Nephron progenitor cell (in vitro differentiated cells): ENCODE measurements around the gene SHROOM4.

Experiments
- DNase-seq: peaks from one replicate; pipeline ENCODE4 v3.0.0; 2021
- H3K27ac Mint-ChIP-seq: 2 replicates; pipeline ENCODE4 v1.8.0; 2021; ENCODE audit warnings: mild to moderate bottlenecking, moderate library complexity, mixed read lengths
- H3K27me3 Mint-ChIP-seq: 2 replicates; pipeline ENCODE4 v1.8.0; 2021; ENCODE audit warnings: mild to moderate bottlenecking, low read depth, mixed read lengths; ENCODE audit not compliant: poor library complexity
- H3K36me3 Mint-ChIP-seq: 2 replicates; pipeline ENCODE4 v1.8.0; 2021; ENCODE audit warnings: low read depth, mixed read lengths
- H3K4me1 Mint-ChIP-seq: 2 replicates; pipeline ENCODE4 v1.8.0; 2021; ENCODE audit warnings: mixed read lengths
- H3K4me3 Mint-ChIP-seq: 2 replicates; pipeline ENCODE4 v1.8.0; 2021; ENCODE audit warnings: mild to moderate bottlenecking, moderate library complexity, mixed read lengths
- H3K9me3 Mint-ChIP-seq: 2 replicates; pipeline ENCODE4 v1.8.0; 2021; ENCODE audit warnings: mild to moderate bottlenecking, moderate library complexity, mixed read lengths
- CTCF ChIP-seq: fragments of 200-600 bp; sonication (generic); IDR thresholded peaks from 2 replicates; pipeline ENCODE4 v1.5.0; 2021; ENCODE audit warnings: antibody characterized with exemption

The SHROOM4 gene

GRCh38 chrX:50818986-50819385, 5.0 kb upstream of the SHROOM4 start:
- no peak for TF ChIP-seq CTCF

GRCh38 chrX:50815120-50815519, 1.1 kb upstream of the SHROOM4 start:
- no peak for DNase-seq
- Mint-ChIP-seq H3K36me3 (peaks cover 5% of the 10 kb centered on the region), H3K4me1 (peaks cover 35% of the 10 kb centered on the region), H3K27me3 (peaks cover 11% of the 10 kb centered on the region), H3K4me3 (peak overlapping the region; percentile 33), H3K9me3 (peaks cover 52% of the 10 kb centered on the region), H3K27ac (no peak overlapping the region)
- TF ChIP-seq CTCF = no peak

More at GRCh38 chrX:50818986-50819385, 5.0 kb upstream of the SHROOM4 start:
- Mint-ChIP-seq H3K36me3 (no peaks in the 10 kb centered on the region), H3K4me1 (peaks cover 20% of the 10 kb centered on the region), H3K27me3 (peaks cover 14% of the 10 kb centered on the region), H3K9me3 (peaks cover 38% of the 10 kb centered on the region), H3K4me3 (no peak overlapping the region), H3K27ac (no peak overlapping the region)
- DNase-seq = no peak

GRCh38 chrX:50814701-50815100, 707 bp upstream of the SHROOM4 start:
- H3K36me3 Mint-ChIP-seq = peaks cover 5% of the 10 kb centered on the region
- H3K4me1 Mint-ChIP-seq = peaks cover 35% of the 10 kb centered on the region
- H3K27me3 Mint-ChIP-seq = peaks cover 11% of the 10 kb centered on the region
- H3K27ac Mint-ChIP-seq = no peak overlapping the region
- TF ChIP-seq CTCF = no peak
- no peak for DNase-seq
- peaks cover 53% of the 10 kb centered on the region for H3K9me3 Mint-ChIP-seq
- peak overlapping the region; percentile 89 for H3K4me3 Mint-ChIP-seq

- TF ChIP-seq CTCF = no peak
- peaks cover 61% of the 10 kb centered on the region for H3K9me3 Mint-ChIP-seq
- peaks cover 11% of the 10 kb centered on the region for H3K27me3 Mint-ChIP-seq
- H3K4me1 Mint-ChIP-seq = peaks cover 35% of the 10 kb centered on the region
- H3K36me3 Mint-ChIP-seq = peaks cover 5% of the 10 kb centered on the region
- DNase-seq = peak; percentile 60
- H3K27ac Mint-ChIP-seq = no peak overlapping the region
- peak overlapping the region; percentile 89 for H3K4me3 Mint-ChIP-seq
These were observed 775 bp downstream of the SHROOM4 start for GRCh38 chrX:50812995-50813842.

- H3K27me3 Mint-ChIP-seq = no peaks in the 10 kb centered on the region
- no peak for DNase-seq
- TF ChIP-seq CTCF = no peak
- peak overlapping the region; percentile 19 for H3K4me3 Mint-ChIP-seq
- peaks cover 51% of the 10 kb centered on the region for H3K4me1 Mint-ChIP-seq
- peaks cover 49% of the 10 kb centered on the region for H3K9me3 Mint-ChIP-seq
- H3K36me3 Mint-ChIP-seq = peaks cover 20% of the 10 kb centered on the region
- peak overlapping the region; percentile 88 for H3K27ac Mint-ChIP-seq
These were observed 8.7 kb downstream of the SHROOM4 start for GRCh38 chrX:50805276-50805675.

- Mint-ChIP-seq H3K27me3 (peaks cover 2% of the 10 kb centered on the region), H3K36me3 (peaks cover 17% of the 10 kb centered on the region), H3K27ac (no peak overlapping the region), H3K4me1 (peaks cover 86% of the 10 kb centered on the region), H3K9me3 (peaks cover 32% of the 10 kb centered on the region), H3K4me3 (no peak overlapping the region)
- no peak for TF ChIP-seq CTCF
- no peak for DNase-seq
These were observed 12.9 kb downstream of the SHROOM4 start for GRCh38 chrX:50801135-50801534.
